GM19351 (cell line): Measurements from ENCODE around the gene KBTBD7.
"Not testable (repeated sequence)": the region's sequence is repeated elsewhere in the genome, so short reads cannot be mapped to it uniquely, and the experiment has no call there.

Source experiments
- ATAC-seq: cut with Tn5 transposase; IDR thresholded peaks from one replicate; pipeline ENCODE4 v1.9.1; 2021; ENCODE audit warnings: mild to moderate bottlenecking, moderate library complexity; ENCODE audit not compliant: unreplicated experiment

The KBTBD7 gene

GRCh38 chr13:41199079-41199478, 4.7 kb upstream of the KBTBD7 start:
- no peak for ATAC-seq

- ATAC-seq = no peak
These were observed 2.3 kb upstream of the KBTBD7 start for GRCh38 chr13:41196620-41197019.

GRCh38 chr13:41196011-41196410, 1.6 kb upstream of the KBTBD7 start:
- no peak for ATAC-seq

GRCh38 chr13:41193469-41193868, 900 bp downstream of the KBTBD7 start:
- ATAC-seq = no peak

- ATAC-seq = no peak
These were observed 5.8 kb downstream of the KBTBD7 start for GRCh38 chr13:41188584-41188983.

- no peak for ATAC-seq
These were observed 7.9 kb downstream of the KBTBD7 start for GRCh38 chr13:41186481-41186880.

GRCh38 chr13:41182231-41182630, 12.1 kb downstream of the KBTBD7 start:
- no peak for ATAC-seq

GRCh38 chr13:41179593-41180250, 14.6 kb downstream of the KBTBD7 start:
- ATAC-seq = no peak

GRCh38 chr13:41178040-41178439, 16.3 kb downstream of the KBTBD7 start:
- ATAC-seq = no peak

- ATAC-seq = no peak
These were observed 16.8 kb downstream of the KBTBD7 start for GRCh38 chr13:41177616-41178015.

GRCh38 chr13:41175576-41175975, 18.8 kb downstream of the KBTBD7 start:
- not testable (repeated sequence) for ATAC-seq

- ATAC-seq = no peak
These were observed 32.2 kb downstream of the KBTBD7 start for GRCh38 chr13:41162151-41162550.

GRCh38 chr13:41159174-41159573, 35.2 kb downstream of the KBTBD7 start:
- ATAC-seq = no peak

GRCh38 chr13:41157048-41157717, 37.2 kb downstream of the KBTBD7 start:
- no peak for ATAC-seq

- ATAC-seq = no peak
These were observed 37.7 kb downstream of the KBTBD7 start for GRCh38 chr13:41156620-41157019.

GRCh38 chr13:41154042-41154441, 40.3 kb downstream of the KBTBD7 start:
- no peak for ATAC-seq

- ATAC-seq = no peak
These were observed 42.4 kb downstream of the KBTBD7 start for GRCh38 chr13:41152005-41152404.

- ATAC-seq = no peak
These were observed 44.3 kb downstream of the KBTBD7 start for GRCh38 chr13:41150058-41150457.

GRCh38 chr13:41148419-41149283, 45.7 kb downstream of the KBTBD7 start:
- no peak for ATAC-seq

GRCh38 chr13:41145136-41145908, 49.0 kb downstream of the KBTBD7 start:
- ATAC-seq = no peak

GRCh38 chr13:41144576-41144975, 49.8 kb downstream of the KBTBD7 start:
- no peak for ATAC-seq
